GM23248 (cell line): ENCODE results near the gene NUDT16L1. TPM values are rescaled to one million over a fixed set of nuclear protein-coding genes. Genes with fewer than 3 reads are reported as not detected.

Source experiments
- DNase-seq: peaks from one replicate; pipeline ENCODE4 v3.0.0-alpha.2; 2015
- H2AFZ ChIP-seq: fragments of 200-600 bp; sonication (generic); 2 replicates; pipeline ENCODE4 v1.6.1; 2016; ENCODE audit warnings: antibody characterized with exemption
- H3F3A ChIP-seq: fragments of 200-600 bp; sonication (generic); 2 replicates; pipeline ENCODE4 v1.6.1; 2016; ENCODE audit warnings: mild to moderate bottlenecking, antibody characterized with exemption, mixed run types; ENCODE audit not compliant: insufficient read depth
- H3K27ac ChIP-seq: fragments of 200-600 bp; sonication (generic); 2 replicates; pipeline ENCODE4 v1.5.1; 2016; ENCODE audit warnings: mild to moderate bottlenecking
- H3K27me3 ChIP-seq: fragments of 200-600 bp; sonication (generic); replicated peaks from 2 replicates; pipeline ENCODE4 v1.6.1; 2016; ENCODE audit warnings: mild to moderate bottlenecking; ENCODE audit not compliant: insufficient read depth
- H3K36me3 ChIP-seq: fragments of 200-600 bp; sonication (generic); 2 replicates; pipeline ENCODE4 v1.6.1; 2016; ENCODE audit warnings: low read depth, mild to moderate bottlenecking
- H3K4me1 ChIP-seq: fragments of 200-600 bp; sonication (generic); 2 replicates; pipeline ENCODE4 v1.6.1; 2016; ENCODE audit warnings: mild to moderate bottlenecking; ENCODE audit not compliant: insufficient read depth
- H3K4me2 ChIP-seq: fragments of 200-600 bp; sonication (generic); one replicate; pipeline ENCODE4 v1.6.1; 2016; ENCODE audit warnings: mild to moderate bottlenecking; ENCODE audit not compliant: unreplicated experiment
- H3K4me3 ChIP-seq: fragments of 200-600 bp; sonication (generic); 2 replicates; pipeline ENCODE4 v1.5.1; 2016; ENCODE audit warnings: mild to moderate bottlenecking
- H3K79me2 ChIP-seq: fragments of 200-600 bp; sonication (generic); 2 replicates; pipeline ENCODE4 v1.6.1; 2016; ENCODE audit warnings: mild to moderate bottlenecking; ENCODE audit not compliant: insufficient read depth
- H3K9ac ChIP-seq: fragments of 200-600 bp; sonication (generic); 2 replicates; pipeline ENCODE4 v1.6.1; 2016; ENCODE audit warnings: mild to moderate bottlenecking
- H3K9me2 ChIP-seq: fragments of 200-600 bp; sonication (generic); 2 replicates; pipeline ENCODE4 v1.6.1; 2016; ENCODE audit warnings: mixed run types, mild to moderate bottlenecking, moderate library complexity; ENCODE audit not compliant: insufficient read depth
- H3K9me3 ChIP-seq: fragments of 200-600 bp; sonication (generic); one replicate; pipeline ENCODE4 v1.6.1; 2017; ENCODE audit warnings: low read depth
- H4K20me1 ChIP-seq: fragments of 200-600 bp; sonication (generic); 2 replicates; pipeline ENCODE4 v1.6.0; 2016; ENCODE audit not compliant: insufficient read depth
- EZH2 ChIP-seq: fragments of 200-600 bp; sonication (generic); IDR thresholded peaks from 2 replicates; pipeline ENCODE4 v1.6.1; 2018; ENCODE audit warnings: antibody characterized with exemption, mild to moderate bottlenecking; ENCODE audit not compliant: insufficient read depth, poor library complexity, severe bottlenecking
- EZH2phosphoT487 ChIP-seq: fragments of 200-600 bp; sonication (generic); IDR thresholded peaks from 2 replicates; pipeline ENCODE4 v1.6.1; 2018; ENCODE audit warnings: antibody characterized with exemption, moderate library complexity, mild to moderate bottlenecking, low read depth; ENCODE audit not compliant: insufficient read depth
- WGBS, 2 experiments: methylation state at CpG; one replicate each; pipeline ENCODE4 v1.1.6; 2015 to 2017; ENCODE audit warnings: low lambda C conversion rate in 2 of 2, low coverage in 1 of 2; ENCODE audit errors: missing lambda C conversion rate in 2 of 2; 5-methylcytosine and 5-hydroxymethylcytosine counted together
- in situ Hi-C: fragments of 300-500 bp; cut with MboI; formaldehyde crosslinking; loops from 2 replicates; pipeline ENCODE4 v1.15.0; 2020
- polyA plus RNA-seq: library from polyadenylated mRNA; unstranded; fragments of >200 nt; fragmentation: Nextera tagmentation; extraction: Ambion mirVana; gene quantifications from 2 replicates; pipeline ENCODE4 v1.2.1, GENCODE V29; 2016
- total RNA-seq: library from RNA; depleted of rRNA; stranded (reverse); fragments of >200 nt; shearing (Covaris generic); gene quantifications from 2 replicates; pipeline ENCODE4 v1.2.3, GENCODE V29; 2014

The NUDT16L1 gene
- total and polyA plus RNA-seq, 2 experiments from 2014 or later, result 42.9 to 43.6 TPM

DNA sequence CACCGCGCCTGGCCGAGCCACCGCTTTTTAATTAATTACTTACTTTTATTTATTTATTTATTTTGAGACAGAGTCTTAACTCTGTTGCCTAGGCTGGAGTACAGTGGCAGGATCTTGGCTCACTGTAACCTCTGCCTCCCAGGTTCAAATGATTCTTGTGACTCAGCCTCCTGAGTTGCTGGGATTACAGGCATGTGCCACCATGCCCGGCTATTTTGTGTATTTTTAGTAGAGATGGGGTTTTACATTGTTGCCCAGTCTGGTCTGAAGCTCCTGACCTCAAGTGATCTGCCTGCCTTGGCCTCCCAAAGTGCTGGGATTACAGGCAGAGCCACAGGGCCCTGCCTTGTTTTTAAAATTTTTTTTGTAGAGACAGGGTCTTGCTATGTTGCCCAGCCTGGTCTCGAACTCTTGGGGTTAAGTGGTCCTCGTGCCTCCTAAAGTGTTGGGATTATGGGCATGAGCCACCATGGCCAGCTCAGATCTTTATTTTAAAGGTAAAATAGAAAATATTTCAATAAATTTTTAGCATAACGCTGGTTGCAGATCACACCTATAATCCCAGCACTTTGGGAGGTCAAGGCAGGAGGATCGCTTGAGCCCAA is 18.3 kb upstream of the NUDT16L1 start:
- in situ Hi-C loops, result no loop called here
- no peaks in the 10 kb centered on the region for H3F3A ChIP-seq
- H3K27ac ChIP-seq, result no peak overlapping the region
- H4K20me1 ChIP-seq, result no peaks in the 10 kb centered on the region
- WGBS, 2 experiments, result 89 to 91% methylated on average over 9 of the region's 9 CpGs
- H3K9me2 ChIP-seq, result no peaks in the 10 kb centered on the region
- H3K4me3 ChIP-seq, result no peak overlapping the region
- H2AFZ ChIP-seq, result no peak overlapping the region
- DNase-seq, result no peak
- TF ChIP-seq EZH2, result no peak
- TF ChIP-seq EZH2phosphoT487, result no peak
- H3K9ac ChIP-seq, result no peak overlapping the region
- H3K4me1 ChIP-seq, result no peaks in the 10 kb centered on the region
- H3K27me3 ChIP-seq, result no peaks in the 10 kb centered on the region
- no peaks in the 10 kb centered on the region for H3K79me2 ChIP-seq
- no peaks in the 10 kb centered on the region for H3K9me3 ChIP-seq
- no peak overlapping the region for H3K4me2 ChIP-seq
- peaks cover 7% of the 10 kb centered on the region; the same call in 1 of the 2 replicates for H3K36me3 ChIP-seq

GRCh38 chr16:4675864-4676786 is 17.2 kb upstream of the NUDT16L1 start:
- Histone ChIP-seq H3K9me2 (no peaks in the 10 kb centered on the region), H3K4me1 (no peaks in the 10 kb centered on the region), H3K36me3 (peaks cover 4% of the 10 kb centered on the region; the same call in 1 of the 2 replicates), H4K20me1 (no peaks in the 10 kb centered on the region), H3K4me3 (no peak overlapping the region), H3K9ac (no peak overlapping the region), H3K4me2 (no peak overlapping the region), H3K27me3 (no peaks in the 10 kb centered on the region), H2AFZ (no peak overlapping the region), H3K79me2 (no peaks in the 10 kb centered on the region), H3K27ac (no peak overlapping the region), H3K9me3 (no peaks in the 10 kb centered on the region), H3F3A (no peaks in the 10 kb centered on the region)
- no peak for DNase-seq
- WGBS, 2 experiments, result 84 to 86% methylated on average over 23 of the region's 23 CpGs
- in situ Hi-C loops, result no loop called here
- no peak for TF ChIP-seq EZH2

- no peak overlapping the region for H3K27ac ChIP-seq
- DNase-seq, result no peak
- in situ Hi-C loops, result no loop called here
- no peaks in the 10 kb centered on the region for H3K4me1 ChIP-seq
- no peaks in the 10 kb centered on the region for H3K79me2 ChIP-seq
- H3K9me2 ChIP-seq, result no peaks in the 10 kb centered on the region
- H3K36me3 ChIP-seq, result peaks cover 4% of the 10 kb centered on the region; the same call in 1 of the 2 replicates
- no peaks in the 10 kb centered on the region for H3F3A ChIP-seq
- no peak overlapping the region for H2AFZ ChIP-seq
- no peaks in the 10 kb centered on the region for H3K27me3 ChIP-seq
- TF ChIP-seq EZH2phosphoT487 (no peak), EZH2 (no peak)
- H3K4me2 ChIP-seq, result no peak overlapping the region
- H3K4me3 ChIP-seq, result no peak overlapping the region
- H3K9ac ChIP-seq, result no peak overlapping the region
- WGBS, 2 experiments, result 60 to 65% methylated on average over 11 of the region's 11 CpGs
- H3K9me3 ChIP-seq, result no peaks in the 10 kb centered on the region
- H4K20me1 ChIP-seq, result no peaks in the 10 kb centered on the region
Observed at GRCh38 chr16:4676831-4677230, 16.5 kb upstream of the NUDT16L1 start.

DNA sequence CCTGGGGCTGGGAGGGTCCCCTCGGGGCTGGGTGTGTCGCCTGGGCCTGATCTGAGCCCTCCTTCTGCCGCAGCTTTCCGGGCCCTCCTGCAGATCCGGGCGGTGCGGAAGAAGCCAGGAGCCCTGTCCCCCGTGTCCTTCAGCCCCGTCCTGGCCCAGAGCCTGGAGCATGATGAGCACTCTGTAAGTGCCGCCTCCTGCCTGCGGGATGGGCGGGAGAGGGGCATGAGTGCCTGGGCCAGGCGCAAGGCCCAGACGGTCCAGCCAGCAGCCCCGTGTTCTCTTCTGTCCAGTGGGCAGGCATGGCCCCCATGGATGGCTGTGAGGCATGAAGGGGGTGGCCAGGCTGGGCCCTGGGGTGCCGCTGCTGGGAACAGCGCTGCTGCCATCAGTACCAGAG is 16.0 kb upstream of the NUDT16L1 start:
- in situ Hi-C loops, result no loop called here
- DNase-seq, result no peak
- no peaks in the 10 kb centered on the region for H4K20me1 ChIP-seq
- 90 to 94% methylated on average over 13 to 17 of the region's 17 CpGs for WGBS, 2 experiments
- peaks cover 4% of the 10 kb centered on the region; the same call in 1 of the 2 replicates for H3K36me3 ChIP-seq
- H2AFZ ChIP-seq, result no peak overlapping the region
- no peak overlapping the region for H3K4me2 ChIP-seq
- no peaks in the 10 kb centered on the region for H3K4me1 ChIP-seq
- H3K9me3 ChIP-seq, result no peaks in the 10 kb centered on the region
- no peak overlapping the region for H3K4me3 ChIP-seq
- no peak overlapping the region for H3K27ac ChIP-seq
- no peaks in the 10 kb centered on the region for H3K79me2 ChIP-seq
- no peaks in the 10 kb centered on the region for H3K9me2 ChIP-seq
- TF ChIP-seq EZH2 (no peak), EZH2phosphoT487 (no peak)
- no peaks in the 10 kb centered on the region for H3K27me3 ChIP-seq
- no peak overlapping the region for H3K9ac ChIP-seq
- H3F3A ChIP-seq, result no peaks in the 10 kb centered on the region
